Measurements from ENCODE around the gene CR1. TPM values are rescaled to one million over a fixed set of nuclear protein-coding genes. Genes with fewer than 3 reads are reported as not detected.
A peak's percentile ranks its signal among the peaks of the same experiment; 100 is the strongest.

CR1 gene
- total and polyA plus RNA-seq, 9 of the 15 experiments (the other 6 are each of a cell fraction or from before 2014, with no cell fraction given): 0.07 to 0.47 (median 0.18) TPM

GRCh38 chr1:207579436-207579799 is 83.5 kb downstream of the CR1 start (continued):
- peak; percentile 91 for TF ChIP-seq DEAF1 (CRISPR knock-in tag; IDR thresholded peaks at IDR 0.05)
- peak; percentile 98 for TF ChIP-seq RREB1 (CRISPR knock-in tag; IDR thresholded peaks at IDR 0.05)
- no peak for TF ChIP-seq THAP12 (CRISPR knock-in tag; IDR thresholded peaks at IDR 0.05)
- TF ChIP-seq HDAC3 (IDR thresholded peaks at IDR 0.05; ENCODE audit: borderline replicate concordance, partially characterized antibody): no peak
- TF ChIP-seq HDAC6 (IDR thresholded peaks at IDR 0.05; ENCODE audit: low read depth, low read length): no peak
- TF ChIP-seq GMEB1 (CRISPR knock-in tag; IDR thresholded peaks at IDR 0.05): no peak
- TF ChIP-seq TRIM24 (IDR thresholded peaks at IDR 0.05): no peak
- peak in 1 of 2 experiments; percentile 38; a peak in 3 of 4 replicates for TF ChIP-seq KDM1A (IDR thresholded peaks at IDR 0.05)
- TF ChIP-seq USF2 (CRISPR knock-in tag; IDR thresholded peaks at IDR 0.05): no peak
- TF ChIP-seq EP300 (IDR thresholded peaks at IDR 0.05; ENCODE audit: low read length): peak; percentile 24; the same call in 1 of the 2 replicates
- no peak for TF ChIP-seq NFIC (IDR thresholded peaks at IDR 0.05)
- TF ChIP-seq PHB (CRISPR knock-in tag; IDR thresholded peaks at IDR 0.05): no peak
- no peak for TF ChIP-seq NR2C1 (IDR thresholded peaks at IDR 0.05)
- peak; percentile 58; the same call in 1 of the 2 replicates for TF ChIP-seq NR2C1 (tag; IDR thresholded peaks at IDR 0.05)
- peak in 1 of 2 experiments; percentile 85; a peak in 2 of 4 replicates for TF ChIP-seq RCOR1 (IDR thresholded peaks at IDR 0.05; ENCODE audit: borderline replicate concordance in 1 of 2, low read depth in 2 of 2, low read length in 2 of 2)
